ENCODE data around the gene RLN3.

RLN3 gene

GRCh38 chr19:13993590-13994300, 34.2 kb upstream of the RLN3 start:
- Histone ChIP-seq H3K27ac (no peak overlapping the region), H3K4me3 (no peak overlapping the region)
- no peak for TF ChIP-seq CTCF (IDR thresholded peaks at IDR 0.05)
- no peak for DNase-seq (ENCODE audit: low spot score)

DNA sequence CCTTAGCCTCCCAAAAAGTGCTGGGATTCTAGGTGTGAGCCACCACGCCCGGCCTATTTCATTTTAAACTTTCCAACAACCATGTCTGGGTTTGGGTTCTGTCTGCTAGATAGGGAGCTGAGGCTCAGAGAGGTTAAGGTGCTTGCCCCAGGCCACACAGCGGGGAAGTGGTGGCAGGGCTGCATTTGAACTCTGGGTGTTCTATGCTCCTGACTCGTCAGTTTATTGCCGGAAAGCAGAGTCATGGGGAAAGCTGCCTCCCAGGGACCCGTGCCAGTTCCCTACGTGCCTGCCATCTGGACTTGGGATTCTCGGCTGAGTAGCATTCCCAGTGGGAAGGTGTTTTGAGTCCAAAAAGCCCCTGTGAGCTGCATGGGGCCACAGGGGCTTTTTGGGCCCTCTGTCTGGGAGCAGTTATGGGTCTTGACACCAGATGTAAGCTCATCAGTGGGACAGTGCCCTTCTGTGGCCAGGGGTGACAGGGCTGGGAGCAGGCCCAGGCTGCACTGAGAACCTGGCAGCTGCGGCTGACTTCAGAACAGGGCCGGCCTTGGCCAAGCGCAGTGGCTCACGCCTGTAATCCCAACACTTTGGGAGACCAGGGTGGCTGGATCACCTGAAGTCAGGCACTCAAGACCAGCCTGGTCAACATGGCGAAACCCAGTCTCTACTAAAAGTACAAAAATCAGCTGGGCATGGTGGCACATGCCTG, 32.8 kb upstream of the RLN3 start:
- H3K4me3 ChIP-seq: no peak overlapping the region
- H3K27ac ChIP-seq: no peak overlapping the region
- no peak for TF ChIP-seq CTCF (IDR thresholded peaks at IDR 0.05)
- DNase-seq (ENCODE audit: low spot score): no peak

DNA sequence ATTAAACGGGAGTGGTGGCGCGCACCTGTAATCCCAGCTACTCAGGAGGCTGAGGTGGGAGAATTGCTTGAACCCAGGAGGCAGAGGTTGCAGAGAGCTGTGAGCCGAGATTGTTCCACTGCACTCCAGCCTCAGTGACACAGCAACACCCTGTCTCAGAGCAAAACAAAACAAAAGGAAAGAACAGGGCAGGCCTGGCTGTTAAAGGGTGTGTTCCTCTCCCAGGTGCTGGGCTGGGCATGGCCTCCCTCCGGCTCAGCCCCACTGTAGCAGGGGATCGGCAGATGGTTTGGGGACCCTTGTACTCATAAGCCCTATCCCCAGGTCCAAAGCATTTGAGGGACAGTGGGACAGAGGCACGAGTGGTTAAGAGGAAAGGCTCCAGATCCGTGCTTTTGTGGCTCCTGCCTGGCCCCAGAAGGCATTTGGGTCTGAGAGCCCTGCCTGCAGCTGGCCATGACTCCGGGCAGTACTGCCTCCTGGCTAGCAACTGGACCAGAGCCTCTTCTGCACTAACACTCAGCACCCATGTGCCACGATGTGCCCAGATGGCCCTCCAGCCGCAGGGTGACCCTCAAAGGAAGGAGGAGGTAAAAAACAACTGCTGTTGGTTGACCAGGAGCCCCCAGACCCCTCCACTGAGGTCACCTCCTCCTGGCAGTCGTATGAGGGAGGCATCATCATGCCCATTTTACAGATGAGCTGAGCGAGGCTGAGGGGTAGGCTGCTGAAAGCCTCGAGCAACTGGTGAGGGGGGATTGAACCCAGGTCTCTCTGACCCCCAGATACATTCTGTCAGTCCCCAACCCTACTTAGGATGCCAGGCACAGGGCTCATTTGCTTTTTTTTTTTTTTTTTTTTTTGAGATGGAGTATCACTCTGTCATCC, 31.8 kb upstream of the RLN3 start:
- H3K4me3 ChIP-seq: no peak overlapping the region
- TF ChIP-seq CTCF (IDR thresholded peaks at IDR 0.05): no peak
- no peak for DNase-seq (ENCODE audit: low spot score)
- H3K27ac ChIP-seq: no peak overlapping the region

- Histone ChIP-seq H3K4me3 (no peak overlapping the region), H3K27ac (no peak overlapping the region)
- no peak for DNase-seq (ENCODE audit: low spot score)
- no peak for TF ChIP-seq CTCF (IDR thresholded peaks at IDR 0.05)
These were observed 30.9 kb upstream of the RLN3 start for GRCh38 chr19:13996928-13997630.

DNA sequence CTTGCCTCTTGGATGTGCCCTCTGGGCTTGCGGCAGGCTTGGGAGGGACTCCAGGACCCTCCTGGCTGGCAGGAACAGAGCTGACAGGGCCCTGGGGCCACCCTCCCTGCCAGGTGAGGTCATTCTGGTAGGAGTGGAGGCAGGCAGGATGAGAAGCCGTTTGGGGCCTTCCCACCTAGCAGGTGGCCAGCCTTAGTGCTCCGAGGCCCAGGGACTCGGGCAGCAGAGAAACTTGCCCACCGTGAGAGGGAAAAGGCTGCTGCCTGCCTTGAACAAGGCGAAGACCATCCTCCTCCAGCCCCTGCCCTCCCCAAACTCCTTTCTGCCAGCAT, 30.4 kb upstream of the RLN3 start:
- no peak overlapping the region for H3K4me3 ChIP-seq
- TF ChIP-seq CTCF (IDR thresholded peaks at IDR 0.05): no peak
- no peak overlapping the region for H3K27ac ChIP-seq
- DNase-seq (ENCODE audit: low spot score): no peak

- TF ChIP-seq CTCF (IDR thresholded peaks at IDR 0.05): no peak
- H3K4me3 ChIP-seq: no peak overlapping the region
- no peak for DNase-seq (ENCODE audit: low spot score)
- no peak overlapping the region for H3K27ac ChIP-seq
These were observed 29.5 kb upstream of the RLN3 start for GRCh38 chr19:13998426-13998825.
